NCI-H2196 (cell line): ENCODE data around the gene VAV2.
"Not testable (repeated sequence)": the region's sequence is repeated elsewhere in the genome, so short reads cannot be mapped to it uniquely, and the experiment has no call there.

ENCODE experiments used
- DNase-seq: peaks from one replicate; lab custom pipeline; 2025; ENCODE audit not compliant: unreplicated experiment; lab: John Stamatoyannopoulos, UW

The VAV2 gene

DNA sequence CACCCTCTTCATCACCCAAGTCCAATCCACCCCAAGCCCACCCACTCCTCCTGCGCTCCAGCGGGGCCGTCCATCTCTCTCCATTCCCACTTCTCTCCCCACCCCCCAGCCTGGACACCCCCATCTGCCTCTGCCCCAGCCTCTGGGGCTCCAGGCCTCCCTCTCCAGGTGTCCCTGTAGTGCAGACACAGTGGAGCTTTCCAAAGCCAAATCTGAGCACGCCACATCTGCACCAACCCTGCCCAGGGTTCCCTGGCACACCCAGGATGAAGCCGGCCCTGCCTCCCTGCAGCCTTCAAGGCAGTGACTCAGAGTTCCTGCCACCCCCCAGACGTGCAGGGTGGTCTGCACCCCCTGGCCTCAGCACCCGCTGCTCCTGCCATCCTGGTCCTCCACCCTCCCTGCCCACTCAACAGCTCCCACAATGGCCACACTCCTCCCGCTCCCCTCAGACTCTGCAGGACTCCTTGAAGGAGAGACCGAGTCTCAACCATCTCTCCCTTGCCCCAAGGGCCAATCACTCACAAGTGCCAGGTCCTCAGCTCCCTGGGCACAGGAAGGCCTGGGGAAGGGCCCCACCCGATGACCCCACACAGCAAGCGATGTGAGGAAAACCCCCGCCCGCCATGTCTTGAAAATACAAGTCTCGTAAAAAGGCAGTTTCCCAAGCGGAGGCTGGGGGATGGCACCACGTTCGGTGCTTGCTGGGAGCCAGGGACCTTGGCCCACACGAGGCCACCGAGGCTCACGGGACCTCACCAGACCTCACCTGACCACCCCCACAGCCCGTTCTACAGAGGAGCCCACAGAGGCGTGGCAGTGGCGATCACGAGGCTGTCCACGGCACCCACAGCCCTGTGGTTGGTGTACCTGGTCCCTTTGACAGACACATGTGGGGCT lies 22.2 kb downstream of the VAV2 start:
- no peak for DNase-seq

DNA sequence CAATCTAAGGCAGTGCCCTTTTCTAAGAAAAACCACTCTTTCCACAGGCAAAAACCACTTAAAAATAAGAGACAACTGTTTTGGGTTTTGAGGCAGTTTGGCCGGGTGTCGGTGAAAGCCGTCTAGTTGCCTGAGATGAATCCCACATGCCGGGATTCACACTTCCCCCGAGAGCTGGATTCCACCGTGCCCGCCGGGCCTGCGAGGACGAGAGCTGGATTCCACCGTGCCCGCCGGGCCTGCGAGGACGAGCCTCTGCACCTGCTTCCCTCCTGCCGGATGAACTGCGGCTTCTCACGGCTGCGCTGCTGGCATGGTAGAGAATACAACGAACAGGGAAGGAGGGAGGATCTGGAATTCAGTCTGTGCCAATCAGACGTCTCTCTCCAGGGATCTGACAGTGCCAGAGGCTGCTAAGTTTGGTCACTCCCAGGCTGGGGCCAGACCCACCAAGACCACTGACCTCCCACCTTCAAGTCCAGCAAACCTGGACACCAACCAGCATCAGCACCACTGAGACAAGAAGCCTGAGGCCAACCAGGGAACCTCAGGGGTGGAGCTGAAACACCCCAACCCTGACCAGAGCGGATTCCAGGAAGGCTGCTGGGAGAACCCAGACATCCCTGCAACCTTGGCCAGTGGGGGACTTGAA lies 23.0 kb downstream of the VAV2 start:
- DNase-seq: no peak

DNA sequence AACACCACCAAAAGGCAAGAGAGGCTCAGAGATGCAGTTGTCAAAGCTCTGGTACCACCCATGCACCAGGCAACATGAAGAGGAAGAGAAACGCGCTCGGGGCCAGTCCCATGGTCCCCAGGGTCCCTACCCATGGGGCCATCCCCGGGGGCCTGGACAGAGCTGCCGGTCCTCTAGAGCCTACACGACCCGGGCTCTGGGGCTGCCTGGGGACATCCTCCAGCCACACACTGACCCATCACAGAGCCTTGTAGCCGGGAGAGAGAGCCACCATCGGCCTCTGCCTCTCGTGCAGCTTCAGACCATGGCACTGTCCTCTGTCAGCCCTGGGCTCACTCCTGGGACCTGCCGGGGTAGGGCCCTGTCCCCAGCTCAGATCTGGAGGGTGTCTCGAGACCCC lies 23.7 kb downstream of the VAV2 start:
- no peak for DNase-seq

DNA sequence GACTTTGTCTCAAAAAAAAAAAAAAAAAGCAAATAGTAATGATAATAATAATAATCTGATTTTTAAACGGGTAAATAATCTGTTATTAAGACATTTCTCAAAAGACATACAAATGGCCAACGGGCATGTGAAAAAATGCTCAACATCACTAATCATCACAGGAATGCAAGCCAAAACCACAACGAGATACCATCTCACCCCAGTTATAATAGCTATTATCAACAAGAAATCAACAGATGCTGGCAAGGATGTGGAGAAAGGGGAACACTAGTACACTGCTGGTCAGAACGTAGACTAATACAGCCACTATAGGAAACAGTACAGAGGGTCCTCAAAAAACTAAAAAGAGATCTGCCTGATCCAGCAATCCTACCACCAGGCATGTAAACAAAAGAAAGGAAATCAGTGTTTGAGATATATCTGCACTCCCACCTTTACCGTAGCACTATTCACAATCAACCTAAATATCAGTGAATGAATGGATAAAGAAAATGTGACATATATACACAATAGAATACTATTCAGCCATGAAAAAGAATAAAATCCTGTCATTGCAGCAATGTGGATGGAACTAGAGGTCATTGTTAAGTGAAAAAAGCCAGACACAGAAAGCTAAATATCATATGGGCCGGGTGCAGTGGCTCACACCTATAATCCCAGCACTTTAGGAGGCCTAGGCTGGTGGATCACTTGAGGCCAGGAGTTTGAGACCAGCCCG lies 24.9 kb downstream of the VAV2 start:
- no peak for DNase-seq

DNA sequence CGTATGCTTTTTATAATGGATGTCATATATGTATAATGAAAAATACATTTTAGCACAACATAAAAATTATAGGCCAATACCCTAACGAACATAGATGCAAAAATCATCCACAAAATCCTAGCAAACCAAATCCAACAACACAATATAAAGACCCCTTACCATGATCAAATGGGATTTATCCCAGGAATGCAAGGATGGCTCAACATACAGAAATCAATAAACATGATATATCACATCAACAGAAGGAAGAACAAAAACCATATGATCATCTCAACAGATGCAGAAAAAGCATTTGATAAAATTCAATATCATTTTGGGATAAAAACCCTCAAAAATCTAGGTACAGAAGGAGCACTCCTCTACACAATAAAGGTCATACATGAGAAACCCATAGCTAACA lies 27.7 kb downstream of the VAV2 start:
- DNase-seq: no peak

DNA sequence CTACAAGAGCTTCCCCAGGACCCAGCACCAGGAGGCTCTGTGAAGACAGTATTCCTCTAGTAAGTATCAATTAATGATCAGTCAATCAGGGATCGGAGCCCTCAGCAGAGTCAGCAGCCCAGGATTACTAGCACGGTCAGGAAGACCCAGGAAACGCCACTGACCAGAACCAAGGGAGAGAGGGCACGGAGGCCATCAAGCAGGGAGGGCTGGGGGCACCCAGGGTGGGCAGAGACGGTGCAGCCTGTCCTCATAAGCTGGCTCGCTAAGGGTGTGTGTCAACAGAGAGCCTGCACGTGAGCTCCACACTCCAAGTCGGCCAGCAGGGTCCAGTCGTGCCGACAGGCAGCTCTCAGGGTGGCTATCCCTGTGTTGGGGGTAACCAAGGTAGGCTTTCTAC lies 29.0 kb downstream of the VAV2 start:
- DNase-seq: no peak

DNA sequence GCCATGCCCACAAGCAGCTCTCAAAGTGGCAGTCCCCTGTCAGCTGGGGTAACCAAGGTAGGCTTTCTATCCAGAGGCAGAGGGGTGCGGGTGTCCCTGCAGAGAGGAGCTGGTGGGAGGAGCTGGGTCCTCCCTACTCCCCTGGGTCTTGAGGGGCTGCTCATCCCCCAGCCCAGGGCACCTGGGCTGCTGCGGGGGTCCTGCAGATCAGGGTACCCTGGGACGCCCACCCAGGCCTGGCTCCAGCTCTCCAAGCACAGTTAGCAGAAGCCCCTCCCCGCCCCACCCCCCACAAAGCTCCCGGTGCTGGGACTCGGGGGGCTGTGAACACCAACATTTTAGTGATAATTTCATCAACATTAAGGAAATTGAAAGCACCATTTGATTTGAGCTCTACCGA lies 29.8 kb downstream of the VAV2 start:
- DNase-seq: no peak

DNA sequence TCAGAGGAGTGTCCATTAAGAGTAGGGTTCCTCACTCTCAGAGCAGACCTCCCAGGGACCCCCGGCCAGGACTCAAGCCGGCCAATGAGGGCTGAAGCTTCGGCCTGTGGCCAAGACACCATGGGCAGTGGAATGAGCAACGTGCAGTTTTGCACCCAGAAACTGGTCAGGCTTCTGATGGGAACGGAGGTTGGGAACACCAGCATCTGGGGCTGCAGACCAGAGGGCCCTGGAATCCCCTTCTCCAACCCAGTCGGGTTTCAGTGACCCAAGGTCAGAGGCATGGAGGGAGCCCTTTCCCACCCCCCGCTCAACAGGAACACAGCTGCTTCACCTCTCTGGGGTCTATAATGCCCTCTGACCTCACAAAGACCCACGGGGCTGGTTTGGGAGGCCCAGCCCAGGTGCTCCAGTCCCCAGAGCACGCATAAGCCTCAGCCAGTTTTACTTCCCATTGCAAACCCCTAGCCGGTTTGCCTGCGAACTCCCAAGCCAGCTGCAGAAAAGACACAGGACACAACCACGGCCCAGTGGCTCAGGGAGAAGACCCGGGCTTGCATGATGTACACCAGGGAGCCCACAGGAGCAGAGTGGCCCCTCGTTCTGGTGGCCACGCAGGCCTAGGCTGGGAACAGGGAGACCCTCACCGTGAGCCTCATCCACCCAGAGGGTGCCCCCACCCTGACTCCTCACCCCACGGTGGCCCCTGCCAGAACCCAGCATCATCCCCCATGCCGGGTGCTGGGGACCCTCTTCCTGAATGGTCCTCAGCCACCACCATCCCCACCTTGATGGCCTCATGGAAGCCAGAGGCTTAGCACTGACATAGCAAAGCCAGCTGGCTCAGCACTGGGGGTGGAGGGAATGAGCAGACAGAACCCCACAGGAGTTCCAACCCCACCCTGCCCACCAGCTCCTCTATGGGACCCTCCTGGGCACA lies 30.6 kb downstream of the VAV2 start:
- DNase-seq: no peak

DNA sequence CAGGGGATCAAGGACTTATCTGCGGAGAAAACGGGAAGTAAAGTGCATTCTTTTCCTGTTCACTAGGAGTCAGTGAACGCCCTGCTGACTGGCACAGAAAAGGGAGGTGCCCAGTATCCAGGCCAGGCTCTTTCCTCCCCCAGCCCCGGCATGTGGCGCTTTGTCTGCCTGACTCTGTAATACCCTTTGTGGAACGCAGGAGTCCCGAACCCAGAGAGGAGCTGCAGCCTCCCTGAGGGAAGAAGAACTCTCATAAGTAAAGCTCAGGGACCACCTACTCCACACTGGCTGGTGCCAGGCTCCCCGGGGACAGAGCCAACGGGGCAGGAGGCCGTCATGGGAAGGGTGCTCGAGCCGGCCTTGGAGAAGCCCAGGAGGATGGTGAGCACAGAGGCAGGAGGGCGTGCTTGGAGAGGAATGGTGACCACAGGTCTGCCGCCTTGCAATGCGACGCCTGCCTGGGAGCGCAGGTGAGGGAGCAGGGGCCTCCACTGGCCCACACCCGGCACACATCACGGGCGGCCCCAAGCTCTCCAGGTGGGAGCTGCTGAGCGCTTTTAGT lies 31.5 kb downstream of the VAV2 start:
- no peak for DNase-seq

DNA sequence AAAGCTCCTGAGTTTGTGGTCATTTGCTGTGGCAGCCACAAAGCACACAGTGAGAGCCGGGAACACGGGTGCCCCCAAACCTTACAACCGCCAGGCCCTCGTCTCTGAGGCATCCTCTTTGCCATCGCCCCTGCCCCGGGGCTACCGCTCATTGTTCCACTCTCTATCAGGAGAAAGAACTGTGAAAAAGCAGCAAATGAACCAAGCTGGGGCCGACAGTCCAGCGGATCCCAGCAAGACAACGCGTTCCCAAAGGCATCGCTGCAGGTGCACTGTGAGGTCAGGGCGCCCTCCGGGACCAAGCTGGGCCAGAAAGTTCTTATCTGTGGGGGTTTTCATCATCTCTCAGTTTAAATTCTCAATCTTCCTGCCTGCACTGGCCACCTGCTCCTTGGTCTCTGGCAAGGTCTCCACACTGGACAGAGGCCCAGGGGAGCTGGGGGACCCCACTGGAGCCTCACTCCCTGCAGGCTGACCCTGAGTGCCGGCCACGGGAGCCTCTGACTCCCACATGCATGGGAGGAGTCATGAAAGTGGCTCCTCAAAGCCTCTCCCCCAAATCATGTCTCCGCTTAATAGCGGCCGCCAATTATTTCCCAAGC lies 32.1 kb downstream of the VAV2 start:
- no peak for DNase-seq

DNA sequence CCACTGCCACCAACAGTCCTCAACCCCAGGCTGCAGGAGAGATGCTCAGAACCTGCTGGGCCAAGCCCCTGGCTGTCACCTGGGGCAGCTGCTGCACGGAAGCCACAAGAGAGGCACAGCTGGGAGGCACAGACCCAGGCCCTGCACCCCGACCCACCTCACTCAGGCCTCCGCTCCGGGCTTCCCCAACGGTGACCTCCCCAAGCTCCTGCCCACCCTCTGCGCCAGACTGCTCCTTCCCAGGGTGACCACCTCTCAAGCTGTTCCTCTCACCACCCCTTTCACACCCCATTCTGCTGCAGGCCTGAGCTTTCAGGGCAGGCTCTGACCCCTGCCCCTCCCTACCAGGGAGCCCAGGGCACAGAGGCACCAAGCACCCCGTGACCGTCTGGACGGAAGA lies 33.0 kb downstream of the VAV2 start:
- no peak for DNase-seq

DNA sequence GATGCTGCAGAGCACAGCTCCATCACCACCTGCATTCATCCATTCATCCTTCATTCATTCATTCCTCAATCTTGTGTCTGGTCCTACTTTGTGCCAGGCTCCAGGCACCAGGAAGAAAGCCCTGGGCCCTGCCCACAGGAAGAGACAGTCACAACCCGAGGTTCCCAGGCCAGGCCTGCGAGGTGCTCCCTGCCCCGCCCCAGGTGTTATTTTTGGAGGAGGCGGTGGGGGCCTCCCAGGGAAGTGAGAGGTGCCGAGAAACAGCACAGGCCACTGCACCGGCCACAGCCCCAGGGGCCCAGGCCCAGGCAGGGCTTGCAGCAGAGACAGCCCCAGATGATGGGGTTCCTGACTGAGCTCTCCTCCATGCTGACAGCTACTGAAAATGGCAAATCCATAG lies 33.4 kb downstream of the VAV2 start:
- no peak for DNase-seq

DNA sequence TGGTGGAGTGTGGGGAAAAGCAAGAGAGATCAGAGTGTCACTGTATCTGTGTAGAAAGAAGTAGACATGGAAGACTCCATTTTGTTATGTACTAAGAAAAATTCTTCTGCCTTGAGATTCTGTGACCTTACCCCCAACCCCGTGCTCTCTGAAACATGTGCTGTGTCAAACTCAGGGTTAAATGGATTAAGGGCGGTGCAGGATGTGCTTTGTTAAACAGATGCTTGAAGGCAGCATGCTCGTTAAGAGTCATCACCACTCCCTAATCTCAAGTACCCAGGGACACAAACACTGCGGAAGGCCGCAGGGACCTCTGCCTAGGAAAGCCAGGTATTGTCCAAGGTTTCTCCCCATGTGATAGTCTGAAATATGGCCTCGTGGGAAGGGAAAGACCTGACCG lies 34.4 kb downstream of the VAV2 start:
- DNase-seq: not testable (repeated sequence)

DNA sequence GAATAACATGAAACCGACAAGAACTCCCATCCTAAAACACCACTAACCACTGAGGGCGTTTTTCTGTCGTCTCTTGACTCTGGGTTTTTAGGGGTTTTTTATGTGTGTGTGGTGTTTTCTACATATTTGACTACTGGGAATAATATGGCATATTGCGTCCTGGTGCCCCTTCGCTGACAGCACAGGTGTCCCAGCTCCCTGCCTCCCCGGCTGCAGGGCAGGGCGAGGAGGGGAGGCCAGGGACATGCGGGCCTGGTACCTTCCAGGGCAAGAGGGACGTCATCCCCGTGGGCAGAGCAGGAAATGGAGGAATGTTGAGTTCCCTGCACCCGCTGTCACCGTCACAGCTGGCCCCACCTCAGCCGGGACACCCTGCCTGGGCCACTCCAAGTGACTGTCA lies 34.8 kb downstream of the VAV2 start:
- no peak for DNase-seq

DNA sequence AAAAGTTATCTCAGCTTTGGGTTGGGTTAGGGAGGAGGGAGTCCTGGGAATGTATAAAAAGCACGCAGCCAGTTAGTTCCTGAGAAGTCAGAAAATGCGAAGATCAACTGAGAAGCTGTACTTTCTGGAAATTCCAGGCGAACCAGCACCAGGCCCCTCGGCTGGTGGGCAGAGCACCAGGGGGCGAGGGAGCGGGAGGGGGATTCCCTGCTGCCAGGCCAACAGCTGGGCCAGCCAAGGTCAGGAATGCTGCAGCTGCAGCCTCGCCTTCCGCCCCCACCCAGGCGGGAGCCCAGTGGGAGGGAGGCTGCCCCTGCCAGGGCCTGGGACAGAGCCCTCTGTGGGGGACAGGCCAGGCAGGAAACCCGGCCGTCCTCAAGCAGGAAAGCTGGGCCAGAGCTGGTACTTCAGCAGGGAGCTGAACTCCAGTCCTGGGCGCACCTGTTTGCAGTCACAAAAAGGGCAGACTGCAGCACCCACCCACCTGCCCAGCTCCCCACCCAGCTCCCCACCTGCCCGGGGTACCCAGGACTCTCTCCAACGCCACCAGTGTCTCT lies 35.5 kb downstream of the VAV2 start:
- DNase-seq: no peak

DNA sequence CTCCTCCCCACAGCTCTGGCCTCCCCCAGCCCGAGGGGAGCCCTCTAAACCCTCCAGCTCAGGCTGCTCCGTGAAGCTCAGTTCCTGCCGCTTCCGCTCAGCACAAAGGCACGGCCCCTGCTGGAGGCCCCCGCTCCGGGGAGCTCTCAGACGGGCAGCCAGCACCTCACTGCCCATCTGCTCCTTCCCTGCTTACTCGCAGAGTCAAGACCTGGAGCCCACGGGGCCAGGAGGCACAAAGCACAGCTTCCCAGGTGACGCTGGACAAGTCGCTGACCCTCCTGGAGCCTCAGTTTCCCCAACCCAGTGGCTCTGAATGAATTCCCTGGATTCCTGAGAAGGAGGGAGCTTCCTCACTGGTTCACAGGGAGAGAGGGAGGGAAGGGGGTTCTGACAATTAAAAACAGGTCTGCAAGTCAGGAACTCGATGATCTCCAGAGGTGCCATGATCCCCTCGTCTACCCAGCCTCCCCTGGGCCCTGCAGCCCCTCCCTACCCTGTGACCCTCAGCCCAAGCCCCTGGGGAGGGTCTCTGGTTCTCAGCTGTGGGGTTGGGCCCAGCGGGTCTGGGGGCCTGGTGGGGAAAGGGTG lies 36.2 kb downstream of the VAV2 start:
- no peak for DNase-seq

DNA sequence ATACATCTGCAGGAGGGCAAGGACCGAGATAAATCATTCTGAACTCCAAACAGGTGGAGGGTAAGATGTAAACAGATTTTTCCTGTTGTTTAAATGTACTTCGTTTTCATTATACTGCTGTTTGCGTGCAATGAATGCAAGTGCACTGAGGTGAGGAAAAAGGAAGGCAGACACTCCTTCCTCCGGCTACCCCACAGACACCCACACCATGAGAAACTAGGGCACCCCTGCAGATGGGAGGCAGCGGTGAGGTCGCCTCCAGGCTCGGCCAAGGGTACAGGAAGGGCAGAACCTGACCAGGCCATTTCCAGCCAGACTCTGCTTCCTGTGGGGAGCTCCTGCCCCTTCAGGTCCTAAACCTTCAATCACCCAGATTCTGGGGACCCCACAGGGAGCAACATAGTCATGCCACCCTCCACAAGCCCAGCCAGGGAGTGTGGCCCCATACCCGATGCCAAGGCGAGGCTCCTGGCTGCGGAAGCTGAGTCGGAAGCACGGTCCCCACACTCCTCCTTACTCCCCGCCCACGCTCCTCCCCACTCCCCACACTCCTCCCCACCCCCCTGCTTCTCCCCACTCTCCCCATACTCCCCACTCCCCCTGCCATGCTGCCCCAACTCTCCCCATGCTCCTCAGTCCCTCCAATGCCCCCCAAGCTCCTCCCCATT lies 37.1 kb downstream of the VAV2 start:
- DNase-seq: no peak

DNA sequence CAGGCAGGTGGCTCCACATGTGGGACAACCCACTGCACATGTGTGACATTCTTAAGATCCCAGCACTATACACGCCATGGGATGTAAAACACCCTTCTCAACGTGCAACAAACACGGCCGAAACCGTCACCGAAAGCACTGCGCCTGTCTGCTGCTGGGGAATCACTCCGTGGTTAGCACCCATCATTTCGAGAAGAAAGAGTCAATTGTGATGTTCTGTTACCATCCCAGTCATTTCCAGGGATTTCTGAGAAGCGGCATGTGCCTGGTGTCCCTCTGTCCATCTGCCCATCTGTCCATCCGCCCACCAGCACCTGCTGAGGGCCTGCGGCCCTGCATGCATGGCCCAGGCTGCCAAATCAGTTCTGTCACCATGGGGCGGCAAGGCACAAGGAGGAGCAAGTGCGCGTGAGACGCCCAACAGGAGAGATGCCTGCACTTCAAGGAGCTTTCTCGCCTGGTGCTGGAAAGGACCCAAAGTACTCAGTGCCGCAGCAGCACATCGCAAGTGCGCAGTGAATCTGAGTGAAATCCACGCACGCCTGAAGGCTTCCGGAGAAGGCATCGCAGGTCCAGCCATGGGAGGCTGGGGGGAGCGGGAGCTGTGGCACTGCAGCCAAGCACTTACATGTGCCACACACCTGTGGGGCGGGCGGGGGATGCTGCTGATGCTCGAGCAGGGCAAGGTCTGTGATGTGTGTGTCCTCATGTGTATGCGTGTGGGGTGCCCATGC lies 38.0 kb downstream of the VAV2 start:
- no peak for DNase-seq
